Stimulated activated CD4-positive, alpha-beta T cell treated with anti-CD3 and anti-CD28 coated beads, TNF-alpha, amount 100 ng/mL, for 4 hours (primary cell): Measurements from ENCODE around the gene PCGF3.
"Not testable (repeated sequence)": the region's sequence is repeated elsewhere in the genome, so short reads cannot be mapped to it uniquely, and the experiment has no call there.

Experiments used
- DNase-seq, 3 experiments: peaks; one replicate each; pipeline ENCODE4 v3.0.0-alpha.2; 2020; ENCODE audit warnings: low read depth in 3 of 3

Gene PCGF3

DNA sequence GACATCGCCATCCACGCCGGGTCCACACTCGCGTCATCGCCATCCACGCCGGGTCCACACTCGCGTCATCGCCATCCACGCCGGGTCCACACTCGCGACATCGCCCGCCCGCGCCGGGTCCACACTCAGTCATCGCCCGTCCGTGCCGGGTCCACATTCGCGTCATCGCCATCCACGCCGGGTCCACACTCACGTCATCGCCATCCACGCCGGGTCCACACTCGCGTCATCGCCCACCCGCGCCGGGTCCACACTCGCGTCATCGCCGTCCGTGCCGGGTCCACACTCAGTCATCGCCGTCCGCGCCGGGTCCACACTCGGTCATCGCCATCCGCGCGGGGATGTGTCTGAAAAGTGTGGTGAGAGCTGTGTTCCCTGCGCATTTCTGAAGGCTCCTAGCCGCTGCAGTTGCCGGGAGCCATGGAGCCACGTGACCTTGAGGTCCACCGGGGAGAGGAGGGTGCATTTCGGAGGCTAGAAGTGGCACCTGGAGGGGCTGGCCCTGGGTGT lies 17.3 kb downstream of the PCGF3 start:
- DNase-seq: no peak

DNA sequence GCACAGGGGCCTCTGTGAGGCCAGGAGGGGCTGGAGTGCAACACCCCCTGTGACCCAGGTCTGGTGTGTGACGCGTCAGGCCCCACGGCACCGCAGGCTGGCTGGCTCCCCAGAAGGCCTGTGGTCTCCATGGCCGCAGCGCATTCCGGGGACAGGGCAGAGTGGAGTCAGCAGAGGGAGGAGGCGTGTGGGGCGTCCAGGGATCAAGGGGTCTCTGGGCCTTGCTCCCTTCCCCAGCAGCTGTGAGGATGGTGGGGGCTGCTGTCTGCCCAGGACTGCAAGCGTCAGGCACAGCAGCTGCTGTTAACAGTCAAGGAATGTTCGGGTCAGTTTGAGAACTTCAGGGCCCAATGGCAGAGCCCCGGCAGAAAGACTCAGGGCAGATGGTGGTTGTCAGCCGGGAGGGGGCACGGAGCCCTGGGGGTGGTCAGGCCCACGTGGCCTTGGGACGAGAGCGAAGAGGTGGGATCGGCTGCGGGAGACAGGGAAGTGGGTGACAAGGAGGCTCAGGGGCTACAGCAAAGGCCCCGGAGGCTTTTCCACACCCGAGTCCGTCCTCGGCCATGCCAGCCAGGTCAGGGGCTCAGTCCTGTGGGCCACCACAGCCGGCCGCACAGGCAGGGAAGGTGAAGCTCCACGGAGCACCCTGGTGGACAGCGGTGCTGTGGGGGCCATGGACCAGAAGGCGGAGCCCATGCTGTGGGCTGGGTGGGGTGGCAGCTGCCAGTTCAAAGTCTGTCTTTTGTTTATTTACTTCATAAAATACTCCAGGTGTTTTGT lies 18.3 kb downstream of the PCGF3 start:
- DNase-seq: no peak

DNA sequence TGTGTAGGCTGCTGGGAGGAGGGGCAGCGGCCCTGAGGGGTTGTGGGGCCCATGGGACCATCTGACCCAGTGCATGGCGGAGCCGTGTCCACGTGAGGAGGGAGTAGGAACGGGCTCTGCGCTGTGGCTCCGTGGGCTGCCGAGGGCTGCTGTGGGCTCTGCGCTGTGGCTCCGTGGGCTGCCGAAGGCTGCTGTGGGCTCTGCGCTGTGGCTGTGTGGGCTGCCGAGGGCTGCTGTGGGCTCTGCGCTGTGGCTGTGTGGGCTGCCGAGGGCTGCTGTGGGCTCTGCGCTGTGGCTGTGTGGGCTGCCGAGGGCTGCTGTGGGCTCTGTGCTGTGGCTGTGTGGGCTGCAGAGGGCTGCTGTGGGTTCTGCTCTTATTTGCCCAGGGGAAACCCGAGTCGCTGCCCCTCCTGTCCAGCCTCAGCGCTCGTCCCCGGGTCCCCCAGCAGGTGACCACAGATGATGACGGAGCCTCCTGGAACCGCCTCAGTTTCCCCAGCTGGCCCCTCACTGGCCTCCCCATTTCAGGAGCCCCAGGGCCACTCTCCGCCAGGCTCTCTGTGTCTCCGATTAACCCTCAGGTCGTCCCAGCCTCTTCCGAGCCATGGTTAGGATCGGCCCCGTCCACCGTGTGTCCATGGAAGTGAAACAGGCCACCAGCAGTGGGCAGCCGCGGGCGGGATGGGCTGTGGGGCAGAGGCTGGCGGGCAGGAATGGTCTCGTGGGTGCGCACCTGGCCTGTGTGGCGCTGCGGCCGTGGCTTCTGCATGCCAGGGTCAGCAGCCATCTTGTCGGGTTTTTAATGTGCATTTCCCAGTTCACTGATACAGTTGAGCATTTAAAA lies 20.0 kb downstream of the PCGF3 start:
- no peak for DNase-seq

DNA sequence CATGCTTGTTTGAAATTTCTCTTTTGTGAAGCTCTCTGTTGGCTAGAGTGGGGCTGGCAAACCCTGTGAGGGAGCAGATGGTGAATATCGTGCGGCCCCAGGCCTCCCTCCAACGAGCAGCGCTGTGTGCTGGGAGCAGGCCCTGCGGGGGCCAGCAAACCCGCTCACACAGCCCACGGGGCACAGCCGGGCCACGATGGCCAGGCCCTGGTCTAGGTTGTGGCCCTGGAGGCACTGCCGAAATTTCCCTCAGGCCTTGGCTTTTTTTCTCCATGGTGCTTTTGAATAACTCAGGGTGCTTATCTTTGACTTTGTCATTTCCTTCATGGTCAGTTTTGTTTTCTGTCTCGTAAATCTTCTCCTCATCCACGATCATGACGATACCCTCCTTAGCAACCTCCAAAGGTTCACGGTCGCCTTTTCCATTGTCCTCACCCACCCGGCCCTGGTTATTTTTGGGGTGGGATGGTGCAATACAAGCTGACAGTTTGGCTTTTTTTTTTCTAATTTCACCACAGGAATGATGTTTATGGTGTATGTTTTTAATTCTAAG lies 20.7 kb downstream of the PCGF3 start:
- no peak for DNase-seq

DNA sequence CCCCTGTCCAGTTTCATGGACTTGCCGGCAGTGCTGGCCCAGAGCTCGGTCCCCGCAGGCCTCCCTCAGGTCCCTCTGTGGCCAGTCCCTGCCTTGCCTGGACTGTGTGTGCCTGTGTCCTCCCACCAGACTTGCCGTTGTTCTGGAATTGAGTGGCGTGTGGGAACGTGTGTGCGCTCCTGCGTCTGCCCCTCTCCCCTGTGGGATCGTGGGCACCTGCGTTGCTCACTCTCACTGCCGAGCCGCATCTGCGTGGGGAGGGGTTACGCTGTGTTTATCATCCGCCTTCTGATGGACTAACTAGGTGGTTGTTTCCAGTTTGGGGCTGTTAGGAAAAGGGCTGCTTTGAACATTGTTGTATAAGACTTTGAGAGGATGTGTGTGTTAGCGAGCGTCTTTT lies 21.2 kb downstream of the PCGF3 start:
- no peak for DNase-seq

DNA sequence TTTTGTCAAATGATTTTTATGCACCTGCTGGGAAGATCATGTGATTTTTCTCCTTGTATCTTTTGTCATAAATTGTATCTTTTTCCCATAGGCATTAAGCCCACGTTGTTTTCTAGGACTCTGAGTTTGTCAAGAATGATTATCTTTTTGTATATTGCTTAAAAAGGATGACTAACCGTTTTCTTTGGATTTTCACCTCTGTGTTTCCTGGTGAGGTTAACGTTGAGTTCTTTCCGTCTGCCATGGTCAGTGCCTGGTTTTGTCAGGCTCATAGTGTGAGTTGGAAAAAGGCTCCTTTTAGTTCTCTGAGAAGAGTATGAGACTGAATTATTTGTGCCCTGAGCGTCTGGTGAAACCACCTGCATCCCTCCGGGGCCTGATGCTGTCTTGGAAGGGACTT lies 21.9 kb downstream of the PCGF3 start:
- no peak for DNase-seq

DNA sequence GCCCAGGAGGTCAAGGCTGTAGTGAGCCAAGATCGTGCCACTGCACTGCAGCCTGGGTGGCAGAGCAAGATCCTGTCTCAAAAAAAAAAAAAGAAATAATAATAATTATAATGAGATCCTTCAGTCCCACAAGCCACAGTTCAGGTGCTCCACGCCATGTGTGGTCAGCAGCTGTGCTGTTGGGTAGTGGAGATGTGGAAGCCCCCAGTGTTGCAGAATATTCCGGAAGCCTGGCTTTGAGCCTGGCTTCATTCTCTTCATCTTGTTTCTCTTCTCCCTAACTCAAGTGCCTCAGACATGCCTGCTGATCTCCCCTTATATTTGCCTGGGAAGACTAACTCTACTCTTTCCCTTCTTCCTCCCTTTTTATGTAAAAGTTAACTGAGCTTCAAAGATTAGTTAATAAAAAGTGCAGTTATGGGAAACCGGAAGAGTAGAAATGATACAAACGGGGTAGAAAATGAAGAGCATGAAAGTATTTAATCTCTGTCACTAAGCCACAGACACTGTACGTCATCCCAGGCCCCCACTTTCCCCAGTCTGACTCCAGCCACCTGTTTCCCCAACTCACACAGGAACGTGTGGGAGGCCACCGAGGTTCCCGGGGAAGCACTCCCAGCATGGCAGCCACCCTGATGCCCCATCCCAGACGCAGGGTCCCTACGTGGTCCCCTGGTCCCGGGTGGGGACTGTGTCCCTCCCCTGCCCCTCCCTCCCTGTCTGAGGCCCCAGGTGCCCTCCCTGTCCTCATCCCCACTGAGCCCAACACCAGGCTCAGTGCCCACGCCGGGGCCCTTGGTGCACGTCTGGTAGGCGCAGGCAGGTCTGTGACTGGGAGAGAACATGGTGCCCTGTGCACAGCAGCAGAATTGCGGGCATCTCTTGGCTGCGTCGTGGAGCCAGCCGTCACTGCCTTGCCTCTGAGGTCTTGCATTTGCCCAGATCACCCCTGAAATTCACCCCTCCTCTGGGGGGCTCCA lies 24.0 kb downstream of the PCGF3 start:
- DNase-seq: no peak

DNA sequence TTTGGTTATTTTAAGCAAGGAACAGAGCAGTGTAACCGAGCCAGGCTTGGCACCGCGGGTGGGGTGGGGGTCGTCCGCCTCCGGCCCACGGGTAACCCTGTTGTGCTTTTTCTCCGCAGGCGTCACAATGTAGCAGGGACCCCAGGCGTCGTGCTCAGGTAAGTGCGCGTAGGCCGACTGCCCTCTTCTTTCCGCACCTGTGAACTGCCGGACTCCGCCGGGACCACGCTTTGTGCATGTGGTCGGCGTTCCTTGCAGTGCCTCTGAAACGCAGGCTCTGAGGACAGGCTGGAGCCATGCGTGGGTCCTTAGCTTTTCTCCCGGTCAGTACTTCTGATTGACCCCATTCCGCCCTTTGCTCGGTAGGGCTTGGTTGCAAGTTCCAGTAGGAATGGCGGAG lies 24.9 kb downstream of the PCGF3 start:
- no peak for DNase-seq

DNA sequence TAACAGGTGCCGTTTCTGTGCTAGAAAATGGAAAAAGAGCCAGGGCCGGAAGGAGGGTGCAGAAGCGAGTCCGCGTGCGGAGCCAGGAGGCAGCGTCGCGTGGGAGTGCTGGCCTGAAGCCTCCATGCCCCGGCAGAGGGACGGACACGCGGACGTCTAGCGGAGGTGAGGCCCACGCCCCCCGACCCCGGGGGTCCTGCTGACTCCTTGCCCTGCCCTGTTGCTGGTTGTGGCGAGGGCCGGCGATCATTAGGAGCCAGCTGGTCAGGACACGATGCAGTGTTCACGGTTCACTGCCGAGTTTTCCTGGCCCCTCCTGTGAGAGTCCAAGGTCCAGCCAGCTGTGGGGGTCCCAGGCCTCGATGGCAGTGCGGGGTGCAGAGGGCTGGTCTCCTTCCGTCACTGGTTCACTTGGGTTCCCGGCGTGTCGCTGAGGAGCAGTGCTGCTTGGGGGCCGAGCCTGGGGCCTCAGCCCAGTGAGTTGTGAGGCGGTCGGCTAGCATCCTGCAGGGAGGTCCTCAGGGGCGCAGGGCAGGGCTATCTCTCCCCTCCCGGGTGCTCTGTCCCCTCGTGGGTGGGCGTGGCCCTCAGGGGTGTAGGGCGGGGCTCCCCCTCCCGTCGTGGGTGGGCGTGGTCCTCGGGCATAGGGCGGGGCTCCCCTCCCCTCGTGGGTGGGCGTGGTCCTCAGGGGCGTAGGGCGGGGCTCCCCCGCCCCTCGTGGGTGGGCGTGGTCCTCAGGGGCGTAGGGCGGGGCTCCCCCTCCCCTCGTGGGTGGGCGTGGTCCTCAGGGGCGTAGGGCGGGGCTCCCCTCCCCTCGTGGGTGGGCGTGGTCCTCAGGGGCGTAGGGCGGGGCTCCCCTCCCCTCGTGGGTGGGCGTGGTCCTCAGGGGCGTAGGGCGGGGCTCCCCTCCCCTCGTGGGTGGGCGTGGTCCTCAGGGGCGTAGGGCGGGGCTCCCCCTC lies 25.6 kb downstream of the PCGF3 start:
- DNase-seq: not testable (repeated sequence)

DNA sequence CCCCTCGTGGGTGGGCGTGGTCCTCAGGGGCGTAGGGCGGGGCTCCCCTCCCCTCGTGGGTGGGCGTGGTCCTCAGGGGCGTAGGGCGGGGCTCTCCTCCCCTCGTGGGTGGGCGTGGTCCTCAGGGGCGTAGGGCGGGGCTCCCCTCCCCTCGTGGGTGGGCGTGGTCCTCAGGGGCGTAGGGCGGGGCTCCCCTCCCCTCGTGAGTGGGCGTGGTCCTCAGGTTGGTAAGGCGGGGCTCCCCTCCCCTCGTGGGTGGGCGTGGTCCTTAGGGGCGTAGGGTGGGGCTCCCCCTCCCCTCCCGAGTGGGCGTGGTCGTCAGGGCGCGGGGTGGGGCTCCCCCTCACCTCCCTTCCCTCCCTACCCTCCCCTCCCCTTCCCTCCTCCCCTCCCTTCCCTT lies 26.3 kb downstream of the PCGF3 start:
- not testable (repeated sequence) for DNase-seq

DNA sequence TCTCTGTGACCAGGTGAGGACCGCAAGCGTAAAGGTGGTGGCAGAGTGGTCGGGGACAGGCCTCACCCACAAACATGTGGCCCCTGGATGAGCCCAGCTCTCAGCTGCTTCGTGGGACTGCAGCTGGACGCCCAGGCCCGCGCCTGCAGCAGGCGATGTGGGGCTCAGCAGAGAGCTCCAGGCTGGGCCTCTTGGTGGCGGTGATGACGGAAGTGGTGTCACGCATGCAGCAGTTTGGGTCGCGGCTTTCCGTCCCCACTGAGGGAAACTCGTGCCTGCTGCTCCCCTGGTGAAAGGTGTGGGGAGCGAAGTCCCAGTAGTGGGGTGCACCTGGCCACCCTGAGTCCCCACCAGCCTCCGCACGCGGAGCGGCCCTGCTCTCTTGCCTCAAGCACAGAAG lies 26.9 kb downstream of the PCGF3 start:
- no peak for DNase-seq

DNA sequence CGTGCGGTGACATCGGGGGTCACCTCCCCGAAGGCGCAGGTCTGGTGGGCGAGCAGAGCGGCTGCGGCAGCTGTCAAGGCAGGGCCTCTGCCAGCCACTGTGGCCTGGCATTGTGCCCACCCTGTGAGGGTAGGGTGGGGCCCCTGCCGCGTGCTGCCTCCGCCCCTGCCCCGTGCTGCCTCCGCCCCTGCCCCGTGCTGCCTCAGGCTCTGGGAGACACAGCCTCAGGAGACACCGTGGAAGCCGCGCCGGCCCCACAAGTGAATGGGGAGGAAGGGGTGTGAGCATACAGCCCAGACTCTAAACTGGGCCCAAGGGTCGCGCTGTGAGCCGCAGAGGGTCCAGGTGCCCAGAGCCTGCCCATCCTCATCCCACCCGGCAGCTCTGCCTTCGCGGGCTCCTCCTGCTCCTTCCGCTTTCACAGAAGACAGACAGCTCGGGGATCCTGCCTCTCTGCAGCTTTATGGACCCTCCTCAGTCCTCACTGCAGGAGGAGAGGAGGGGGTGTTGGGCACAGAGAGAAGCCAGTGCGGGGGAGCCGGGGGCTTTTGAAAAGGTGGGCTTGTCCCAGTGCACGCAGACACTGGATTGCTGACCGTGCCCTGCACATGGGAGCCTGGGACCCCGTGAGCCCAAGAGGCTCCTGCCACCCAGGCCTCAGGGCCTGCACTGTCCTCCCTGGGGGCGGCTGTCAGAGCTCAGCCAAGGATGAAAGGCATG lies 27.4 kb downstream of the PCGF3 start:
- DNase-seq: no peak

DNA sequence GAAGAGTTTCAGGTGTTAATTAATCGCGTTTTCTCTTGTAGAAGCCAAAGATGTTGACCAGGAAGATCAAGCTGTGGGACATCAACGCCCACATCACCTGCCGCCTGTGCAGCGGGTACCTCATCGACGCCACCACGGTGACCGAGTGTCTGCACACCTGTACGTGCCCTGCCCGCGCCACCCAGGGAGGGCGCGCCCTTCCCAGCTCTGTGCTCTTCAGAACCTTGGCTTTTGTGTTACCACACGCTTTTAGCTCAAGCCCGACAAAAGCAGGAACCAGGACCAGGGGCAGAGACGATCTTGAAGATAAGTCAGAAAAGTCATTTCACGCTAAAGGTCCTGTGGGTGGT lies 28.0 kb downstream of the PCGF3 start:
- no peak for DNase-seq

DNA sequence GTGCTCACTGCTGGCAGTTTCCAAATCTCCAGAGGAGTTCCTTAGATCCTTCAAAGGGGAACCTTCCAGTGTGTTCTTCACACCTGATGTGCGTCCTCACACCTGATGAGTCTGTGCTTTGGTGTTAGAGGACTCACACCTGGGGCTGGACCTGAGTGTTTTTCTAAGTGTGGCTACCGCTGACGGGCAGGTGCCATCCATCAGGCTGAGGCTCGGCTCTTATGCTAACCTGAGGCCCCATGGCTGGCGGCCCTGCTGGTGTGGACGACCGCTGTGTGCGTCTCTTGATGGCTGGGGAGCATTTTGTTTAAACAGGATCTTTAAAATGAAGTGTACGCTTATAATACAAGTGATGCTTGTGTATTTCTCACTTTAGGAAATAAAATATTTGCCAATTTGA lies 28.4 kb downstream of the PCGF3 start:
- no peak for DNase-seq

DNA sequence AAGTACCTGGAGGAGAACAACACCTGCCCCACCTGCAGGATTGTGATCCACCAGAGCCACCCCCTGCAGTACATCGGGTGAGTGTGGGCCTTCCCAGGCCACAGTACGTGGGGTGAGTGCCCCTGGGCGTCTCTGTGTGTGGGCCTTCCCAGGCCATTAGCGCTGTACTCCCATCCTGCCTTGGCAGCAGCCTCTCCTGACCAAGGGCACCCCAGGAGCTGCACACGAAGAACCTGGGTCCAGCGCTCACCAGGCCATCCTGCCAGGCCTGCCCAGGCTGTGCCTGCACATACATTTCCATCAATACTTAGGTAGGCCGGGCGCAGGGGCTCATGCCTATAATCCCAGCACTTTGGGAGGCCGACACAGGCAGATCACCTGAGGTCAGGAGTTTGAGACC lies 29.3 kb downstream of the PCGF3 start:
- no peak for DNase-seq

DNA sequence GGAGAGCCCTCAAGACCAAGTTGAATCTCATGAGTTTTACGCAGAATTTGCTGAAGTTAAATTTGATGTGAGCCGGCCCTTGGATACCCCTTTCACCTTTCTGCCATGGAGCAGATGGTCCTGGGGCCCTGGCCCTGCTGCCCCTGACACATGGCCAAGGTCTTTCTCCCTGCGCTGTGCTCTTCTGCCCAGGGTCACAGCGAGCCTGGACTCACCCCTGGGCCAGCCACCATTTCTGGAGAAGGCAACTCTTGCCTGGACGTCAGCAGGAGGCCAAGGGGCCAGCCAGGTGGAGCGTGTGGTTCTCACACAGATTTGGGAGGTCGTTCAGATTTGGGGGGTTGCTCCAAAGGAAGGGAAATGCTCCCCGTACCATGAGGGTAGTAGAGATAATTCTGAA lies 30.0 kb downstream of the PCGF3 start:
- DNase-seq: no peak

DNA sequence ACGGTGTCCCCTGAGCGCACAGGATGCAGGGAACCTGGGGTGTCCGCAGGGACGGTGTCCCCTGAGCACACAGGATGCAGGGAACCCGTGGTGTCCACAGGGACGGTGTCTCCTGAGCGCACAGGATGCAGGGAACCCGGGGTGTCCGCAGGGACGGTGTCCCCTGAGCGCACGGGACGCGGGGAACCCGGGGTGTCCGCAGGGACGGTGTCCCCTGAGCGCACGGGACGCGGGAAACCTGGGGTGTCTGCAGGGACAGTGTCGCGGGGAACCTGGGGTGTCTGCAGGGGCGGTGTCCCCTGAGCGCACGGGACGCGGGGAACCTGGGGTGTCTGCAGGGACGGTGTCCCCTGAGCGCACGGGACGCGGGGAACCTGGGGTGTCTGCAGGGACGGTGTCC lies 30.9 kb downstream of the PCGF3 start:
- DNase-seq: not testable (repeated sequence)

DNA sequence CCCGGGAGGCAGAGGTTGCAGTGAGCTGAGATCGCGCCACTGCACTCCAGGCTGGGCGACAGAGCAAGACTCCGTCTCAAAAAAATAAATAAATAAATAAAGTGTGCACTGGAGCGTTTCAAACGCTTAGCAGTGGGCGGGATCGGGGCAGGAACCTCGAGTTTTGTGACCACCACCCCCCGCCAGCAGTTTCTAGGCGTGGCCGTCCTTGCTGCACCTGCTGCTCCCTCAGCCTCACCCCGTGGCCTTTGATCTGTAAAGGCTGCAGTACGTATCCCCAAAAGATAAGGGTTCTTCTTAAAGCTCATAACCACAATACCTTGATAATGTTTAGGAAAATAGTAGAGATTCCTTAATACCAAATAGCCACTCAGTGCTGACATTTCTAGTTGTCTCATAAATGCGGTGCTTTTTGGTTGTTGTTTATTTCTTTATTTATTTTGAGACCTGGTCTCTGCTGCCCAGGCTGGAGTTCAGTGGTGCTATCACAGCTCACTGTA lies 33.2 kb downstream of the PCGF3 start:
- DNase-seq: no peak

DNA sequence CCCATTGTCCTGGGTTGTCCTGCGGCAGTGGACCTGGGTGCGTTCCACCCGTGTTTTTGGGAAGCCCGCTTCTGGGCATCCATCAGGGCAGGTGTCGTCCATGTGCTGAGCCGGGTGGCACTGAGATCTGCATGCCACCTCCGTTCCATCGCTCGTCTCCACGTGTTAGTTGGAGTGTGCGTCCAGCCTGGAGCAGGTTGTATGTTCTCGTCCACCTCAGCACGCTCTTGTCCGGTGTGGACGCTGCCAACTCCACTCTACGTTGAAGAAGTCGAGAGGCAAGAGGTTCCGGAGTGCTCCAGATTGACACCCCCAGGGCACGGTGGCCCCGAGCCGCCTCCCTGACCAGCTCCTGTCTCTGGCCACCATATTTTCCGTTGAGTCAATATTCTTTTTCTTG lies 33.9 kb downstream of the PCGF3 start:
- no peak for DNase-seq

DNA sequence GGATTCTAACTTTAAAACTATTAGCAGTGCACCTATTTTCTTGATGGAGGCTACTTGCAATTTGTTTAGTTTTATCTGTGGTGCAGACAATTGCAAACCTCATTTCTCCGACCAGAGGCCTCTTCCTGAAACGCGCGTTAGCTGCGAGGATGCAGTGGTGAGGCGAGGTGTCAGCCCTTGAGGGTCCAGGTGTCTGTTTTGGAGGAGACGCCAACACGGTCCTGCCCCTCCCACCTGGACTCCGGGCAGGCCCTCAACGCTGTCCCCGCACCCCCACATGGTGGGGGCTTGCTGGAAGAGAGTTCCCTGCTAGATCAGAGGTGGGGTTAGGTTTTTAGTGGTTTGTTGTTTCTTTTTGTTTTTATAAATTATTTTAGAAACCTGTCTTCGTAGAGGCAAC lies 34.4 kb downstream of the PCGF3 start:
- no peak for DNase-seq
